ENCODE measurements around the gene TDG. TPM values are rescaled to one million over a fixed set of nuclear protein-coding genes. Genes with fewer than 3 reads are reported as not detected.
"Not testable (repeated sequence)": the region's sequence is repeated elsewhere in the genome, so short reads cannot be mapped to it uniquely, and the experiment has no call there.

The TDG gene
- polyA plus RNA-seq, 3 donors: 12.6 to 22.4 (median 20.1) TPM

DNA sequence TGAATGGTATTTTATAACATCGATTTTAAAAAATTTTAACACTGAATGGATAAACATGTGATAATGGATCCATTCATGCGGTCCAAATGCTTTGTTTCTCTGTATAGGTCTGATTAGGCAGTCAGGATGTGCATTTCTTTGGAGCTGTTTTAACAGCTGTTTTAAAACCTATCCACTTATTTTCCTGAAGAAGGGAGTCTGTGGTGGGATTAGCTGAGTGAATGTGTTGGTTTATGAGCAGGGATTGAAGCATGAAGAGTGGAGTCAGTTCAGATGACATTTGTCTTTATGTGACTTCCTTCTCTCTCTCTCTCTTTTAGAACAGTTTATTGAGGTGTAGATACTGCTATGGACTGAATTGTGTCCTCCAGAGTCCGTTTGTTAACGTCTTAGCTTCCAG is 46.7 kb downstream of the TDG start:
- Histone ChIP-seq H3K27me3 (ENCODE audit: control insufficient read depth in 2 of 2, insufficient read depth in 2 of 2, low read length in 2 of 2) (no peaks in the 10 kb centered on the region), H4K20me1 (ENCODE audit: insufficient read depth, low read length) (no peaks in the 10 kb centered on the region), H2AFZ (ENCODE audit: insufficient read depth, low read depth, low read length, poor library complexity, severe bottlenecking) (no peak overlapping the region), H3K36me3 (replicated peaks in 1 of 2; ENCODE audit: control insufficient read depth in 1 of 2, insufficient read depth in 2 of 2, low read length in 2 of 2) (no peaks in the 10 kb centered on the region), H3K4me1 (ENCODE audit: control insufficient read depth in 1 of 2, insufficient read depth in 2 of 2, low read length in 2 of 2) (no peaks in the 10 kb centered on the region), H3K4me2 (replicated peaks; ENCODE audit: extremely low read depth, low read length, poor library complexity, severe bottlenecking) (no peak overlapping the region), H3K9me3 (replicated peaks in 1 of 2; ENCODE audit: control insufficient read depth in 1 of 2, insufficient read depth in 1 of 2, low read length in 2 of 2) (no peaks in the 10 kb centered on the region), H3K9ac (ENCODE audit: insufficient read depth, low read length, poor library complexity, severe bottlenecking) (no peak overlapping the region), H3K4me3 (replicated peaks in 1 of 3; ENCODE audit: low read depth in 2 of 3, low read length in 3 of 3) (no peak overlapping the region), H3K27ac (ENCODE audit: low read depth in 1 of 2, low read length in 2 of 2) (no peak overlapping the region), H3K79me2 (ENCODE audit: insufficient read depth, low read length) (no peaks in the 10 kb centered on the region)
- intact Hi-C loops (cut with micrococcal nuclease): no loop called here
- Mint-ChIP-seq H3K36me3 (no peaks in the 10 kb centered on the region), H3K4me1 (no peaks in the 10 kb centered on the region), H3K4me3 (no peak overlapping the region), H3K9me3 (peaks cover 0 to 11% (median 0%) of the 10 kb centered on the region in 7 donors), H3K27me3 (ENCODE audit: low read depth in 3 of 3) (peaks cover 0 to 6% (median 4%) of the 10 kb centered on the region in 3 donors), H3K27ac (no peak overlapping the region)
- DNase-seq: no peak
- 0% methylated on average over 1 of the region's 4 CpGs for WGBS (ENCODE audit: insufficient coverage)
- no peak for TF ChIP-seq CTCF (IDR thresholded peaks at IDR 0.05)

DNA sequence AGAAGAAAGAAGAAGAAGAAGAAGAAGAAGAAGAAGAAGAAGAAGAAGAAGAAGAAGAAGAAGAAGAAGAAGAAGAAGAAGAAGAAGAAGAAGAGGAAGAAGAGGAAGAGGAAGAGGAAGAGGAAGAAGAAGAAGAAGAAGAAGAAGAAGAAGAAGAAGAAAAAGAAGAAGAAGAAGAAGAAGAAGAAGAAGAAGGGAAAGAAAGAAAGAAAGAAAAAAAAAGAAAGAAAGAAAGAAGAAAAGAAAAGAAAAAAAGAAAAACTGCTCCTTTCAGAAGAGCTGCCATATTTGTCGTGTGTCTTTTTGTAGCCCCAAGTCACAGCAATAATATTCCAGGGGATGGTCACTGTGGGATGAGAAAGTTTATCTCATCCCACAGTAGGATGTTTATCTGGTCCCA is 56.2 kb downstream of the TDG start:
- Mint-ChIP-seq H3K27ac (peak overlapping the region in 1 of 7 donors; percentile 35), H3K9me3 (peaks cover 2 to 12% (median 9%) of the 10 kb centered on the region in 7 donors)
- H3K4me2 ChIP-seq (replicated peaks; ENCODE audit: extremely low read depth, low read length, poor library complexity, severe bottlenecking); H3K4me3 Mint-ChIP-seq; H3K4me1 Mint-ChIP-seq; intact Hi-C loops (cut with micrococcal nuclease); H3K9me3 ChIP-seq (replicated peaks in 1 of 2; ENCODE audit: control insufficient read depth in 1 of 2, insufficient read depth in 1 of 2, low read length in 2 of 2); H3K9ac ChIP-seq (ENCODE audit: insufficient read depth, low read length, poor library complexity, severe bottlenecking); H3K4me3 ChIP-seq (replicated peaks in 1 of 3; ENCODE audit: low read depth in 2 of 3, low read length in 3 of 3); H3K27me3 Mint-ChIP-seq (ENCODE audit: low read depth in 3 of 3); H3K4me1 ChIP-seq (ENCODE audit: control insufficient read depth in 1 of 2, insufficient read depth in 2 of 2, low read length in 2 of 2); H3K36me3 Mint-ChIP-seq; H3K36me3 ChIP-seq (replicated peaks in 1 of 2; ENCODE audit: control insufficient read depth in 1 of 2, insufficient read depth in 2 of 2, low read length in 2 of 2); H3K79me2 ChIP-seq (ENCODE audit: insufficient read depth, low read length); H4K20me1 ChIP-seq (ENCODE audit: insufficient read depth, low read length); H3K27ac ChIP-seq (ENCODE audit: low read depth in 1 of 2, low read length in 2 of 2); H3K27me3 ChIP-seq (ENCODE audit: control insufficient read depth in 2 of 2, insufficient read depth in 2 of 2, low read length in 2 of 2); H2AFZ ChIP-seq (ENCODE audit: insufficient read depth, low read depth, low read length, poor library complexity, severe bottlenecking); DNase-seq: not testable (repeated sequence)
- no CpG with 5 or more reads among the region's 1 CpG for WGBS (ENCODE audit: insufficient coverage)
